Stimulated activated CD4-positive, alpha-beta T cell treated with anti-CD3 and anti-CD28 coated beads, TNF-alpha, amount 100 ng/mL, for 24 hours (primary cell): ENCODE results near the gene MLYCD.

Experiments
- DNase-seq, 3 experiments: peaks; one replicate each; pipeline ENCODE4 v3.0.0-alpha.2; 2020; ENCODE audit warnings: low read depth in 3 of 3

Gene MLYCD

GRCh38 chr16:83898463-83899271 lies at the start of gene MLYCD:
Gene MLYCD, plus strand, starts transcription at chr16:83899115. Its CDS starts 30 bp downstream, at chr16:83899145.
- DNase-seq = peak; percentile 42 to 60 (median 52)

GRCh38 chr16:83849421-83849820 lies 49.5 kb upstream of the MLYCD start:
- no peak for DNase-seq

- DNase-seq = no peak
Measured at GRCh38 chr16:83850947-83851346, 48.0 kb upstream of the MLYCD start.

GRCh38 chr16:83851473-83851872 lies 47.4 kb upstream of the MLYCD start:
- DNase-seq = no peak

GRCh38 chr16:83852774-83853173 lies 46.1 kb upstream of the MLYCD start:
- no peak for DNase-seq

- no peak for DNase-seq
Measured at GRCh38 chr16:83853834-83854233, 45.1 kb upstream of the MLYCD start.

- no peak for DNase-seq
Measured at GRCh38 chr16:83854420-83854819, 44.5 kb upstream of the MLYCD start.

- DNase-seq = no peak
Measured at GRCh38 chr16:83856792-83857191, 42.1 kb upstream of the MLYCD start.

GRCh38 chr16:83859265-83859664 lies 39.6 kb upstream of the MLYCD start:
- no peak for DNase-seq

- DNase-seq = no peak
Measured at GRCh38 chr16:83862661-83863060, 36.3 kb upstream of the MLYCD start.

GRCh38 chr16:83863682-83864081 lies 35.2 kb upstream of the MLYCD start:
- DNase-seq = no peak

GRCh38 chr16:83870830-83871229 lies 28.1 kb upstream of the MLYCD start:
- DNase-seq = no peak

GRCh38 chr16:83878838-83879237 lies 20.1 kb upstream of the MLYCD start:
- DNase-seq = no peak

- DNase-seq = no peak
Measured at GRCh38 chr16:83882163-83882885, 16.6 kb upstream of the MLYCD start.

- DNase-seq = no peak
Measured at GRCh38 chr16:83886199-83886971, 12.5 kb upstream of the MLYCD start.

GRCh38 chr16:83887080-83887479 lies 11.8 kb upstream of the MLYCD start:
- no peak for DNase-seq

GRCh38 chr16:83887564-83887963 lies 11.4 kb upstream of the MLYCD start:
- no peak for DNase-seq

GRCh38 chr16:83888672-83889044 lies 10.3 kb upstream of the MLYCD start:
- no peak for DNase-seq

GRCh38 chr16:83890359-83890758 lies 8.6 kb upstream of the MLYCD start:
- DNase-seq = no peak

- DNase-seq = no peak
Measured at GRCh38 chr16:83891742-83892141, 7.2 kb upstream of the MLYCD start.

- DNase-seq = no peak
Measured at GRCh38 chr16:83895243-83895642, 3.7 kb upstream of the MLYCD start.

- no peak for DNase-seq
Measured at GRCh38 chr16:83895942-83896341, 3.0 kb upstream of the MLYCD start.
